Eye (tissue), 1 donor: Measurements from ENCODE around the gene PMVK.
A peak's percentile ranks its signal among the peaks of the same experiment; 100 is the strongest.
"Not testable (repeated sequence)": the region's sequence is repeated elsewhere in the genome, so short reads cannot be mapped to it uniquely, and the experiment has no call there.

Experiments used
- DNase-seq: peaks from one replicate; pipeline ENCODE4 v3.0.0-alpha.2; 2015

PMVK gene

DNA sequence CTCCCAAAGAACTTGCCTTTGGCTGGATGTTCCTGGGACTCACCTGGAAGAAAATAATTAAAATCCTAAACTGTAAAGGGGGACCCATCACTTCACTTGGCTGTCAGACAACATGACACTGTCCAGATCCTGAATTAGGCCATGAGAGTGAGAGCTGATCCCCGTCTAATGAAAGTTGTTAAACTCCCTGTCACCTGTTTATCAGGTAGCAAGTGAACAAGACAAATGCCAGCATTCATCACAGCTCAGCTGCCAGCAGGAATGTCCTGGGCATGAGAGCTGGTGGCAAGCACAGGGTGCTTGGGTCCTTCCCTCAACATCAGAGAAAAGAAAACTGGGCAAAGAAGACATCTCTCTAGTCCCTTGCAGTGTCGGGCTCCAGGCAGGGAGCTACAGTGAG is 23.8 kb downstream of the PMVK start:
- DNase-seq = no peak

- DNase-seq = no peak
These were observed 24.6 kb downstream of the PMVK start for GRCh38 chr1:154911691-154912550.

GRCh38 chr1:154910851-154911250 is 25.7 kb downstream of the PMVK start:
- no peak for DNase-seq

DNA sequence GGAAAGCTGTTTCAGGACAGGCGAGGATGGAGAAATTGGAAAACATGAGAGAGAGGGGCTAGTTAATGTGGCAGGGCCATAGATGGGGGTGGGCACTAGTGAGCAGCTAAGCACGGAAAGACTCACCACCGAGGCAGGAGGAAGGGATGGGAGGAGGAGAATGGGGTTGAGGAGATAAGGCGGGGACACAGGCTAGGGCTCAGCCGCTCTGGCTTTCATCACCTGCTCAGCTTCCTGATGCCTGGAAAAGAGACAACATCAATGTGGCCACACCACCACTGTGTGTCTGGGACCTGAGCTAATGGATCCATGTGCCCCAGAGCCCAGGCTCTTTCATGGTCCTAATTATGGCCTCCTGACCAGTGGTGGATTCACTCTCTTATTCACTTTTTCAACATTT is 27.6 kb downstream of the PMVK start:
- DNase-seq = no peak

DNA sequence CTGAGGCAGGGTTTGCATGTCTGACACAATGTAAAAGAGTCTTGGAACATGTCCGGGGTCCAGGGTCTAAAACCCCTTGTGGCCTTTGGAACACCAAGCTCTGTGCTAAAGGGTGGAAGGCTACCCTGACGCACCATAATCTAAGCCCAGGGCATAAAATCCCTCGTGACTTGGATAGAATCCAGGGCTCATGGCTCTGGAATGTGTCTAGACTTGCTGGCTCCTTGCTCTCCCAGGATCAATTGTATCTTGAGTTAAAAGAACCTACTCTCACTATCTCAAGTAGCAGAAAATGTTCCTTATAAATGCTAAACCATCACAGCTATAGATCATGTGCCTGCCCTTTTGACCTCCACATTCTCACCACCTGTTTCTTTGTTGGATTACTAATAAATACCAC is 28.4 kb downstream of the PMVK start:
- DNase-seq = not testable (repeated sequence)

DNA sequence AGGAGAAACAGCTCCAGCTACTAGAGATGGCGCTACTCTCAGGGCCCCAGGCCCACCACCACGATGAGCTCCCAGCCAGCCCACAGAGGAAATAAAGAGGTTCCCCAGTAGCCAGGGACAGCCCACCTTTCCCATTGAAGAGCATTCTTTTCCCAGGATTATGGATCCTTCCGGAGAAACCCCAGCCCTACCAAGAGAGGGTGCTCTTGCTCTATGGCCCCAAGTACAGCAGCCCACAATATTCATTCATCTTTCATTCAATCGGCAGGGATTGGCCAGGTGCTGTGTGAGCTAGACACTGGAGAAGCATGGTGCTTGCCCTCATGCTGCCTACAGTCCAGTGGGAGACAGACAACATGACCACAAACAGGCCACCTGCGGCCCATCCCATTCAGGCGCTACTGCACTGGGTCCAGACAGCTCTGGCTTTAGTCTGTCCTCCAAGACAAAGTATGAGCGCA is 29.9 kb downstream of the PMVK start:
- no peak for DNase-seq

- DNase-seq = no peak
These were observed 33.5 kb downstream of the PMVK start for GRCh38 chr1:154902938-154903566.

- DNase-seq = no peak
These were observed 34.9 kb downstream of the PMVK start for GRCh38 chr1:154901591-154901990.

GRCh38 chr1:154899041-154899440 is 37.5 kb downstream of the PMVK start:
- DNase-seq = no peak

DNA sequence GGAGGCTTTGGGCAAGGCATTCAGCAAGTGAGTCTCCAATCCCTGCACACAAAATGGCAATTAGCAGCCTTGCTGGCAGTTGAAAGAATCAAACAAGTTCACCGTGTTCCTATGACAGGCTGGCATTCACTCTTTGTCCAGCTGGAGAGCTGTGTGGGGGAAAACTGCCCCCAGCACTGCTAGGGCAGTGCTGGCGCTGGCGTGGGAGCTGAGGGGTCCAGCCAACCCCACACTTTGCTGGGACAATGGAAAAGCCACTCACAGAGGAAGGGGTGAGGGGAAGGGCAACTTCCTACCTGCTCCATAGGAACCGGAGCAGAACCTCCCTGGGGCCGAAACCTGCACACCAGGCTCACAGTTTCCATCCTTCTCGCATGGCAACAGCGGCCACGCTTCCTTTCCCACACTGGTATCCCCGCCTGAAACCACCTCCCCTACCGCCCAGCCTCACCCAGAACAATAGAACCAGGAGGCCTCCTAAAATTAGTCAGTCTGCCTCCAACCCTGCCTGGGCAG is 39.7 kb downstream of the PMVK start:
- no peak for DNase-seq

GRCh38 chr1:154895798-154896197 is 40.7 kb downstream of the PMVK start:
- no peak for DNase-seq

DNA sequence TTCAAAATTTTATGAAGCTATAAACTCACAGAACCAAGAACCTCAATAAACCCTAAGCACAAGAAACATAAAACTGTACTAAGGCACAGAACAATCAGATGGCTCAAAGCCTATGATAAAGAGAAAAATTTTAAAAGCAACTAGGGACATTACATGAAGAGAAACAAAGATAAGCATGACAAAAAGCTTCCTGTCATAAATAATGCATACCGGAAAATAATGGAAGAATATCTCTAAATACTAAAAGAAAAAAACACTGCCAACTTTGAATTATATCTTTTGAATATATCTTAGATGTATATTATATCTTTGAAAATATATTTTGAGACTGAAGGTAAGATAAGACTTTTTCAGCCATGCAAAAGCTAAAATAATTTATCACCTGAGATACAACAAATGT is 45.1 kb downstream of the PMVK start:
- DNase-seq = no peak

DNA sequence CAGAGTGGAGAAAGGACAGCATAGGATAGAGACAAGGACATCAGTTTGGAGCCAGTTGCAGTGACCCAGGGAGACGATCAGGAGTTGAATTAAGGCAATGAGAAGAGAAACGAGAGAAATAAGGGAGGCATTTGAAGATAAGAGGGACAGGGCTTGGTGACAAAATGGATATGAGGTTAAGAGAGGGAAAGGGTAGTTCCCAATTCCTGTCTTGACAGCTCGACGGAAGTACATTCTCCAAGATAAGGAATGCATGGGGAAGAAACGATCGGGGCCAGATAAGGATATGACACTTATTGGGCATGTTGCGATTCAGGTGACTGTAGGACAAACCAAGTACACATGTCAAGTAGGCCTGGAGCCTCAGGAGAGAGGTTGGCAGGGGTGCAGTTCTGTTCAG is 47.8 kb downstream of the PMVK start:
- no peak for DNase-seq

GRCh38 chr1:154886281-154887015 is 50.1 kb downstream of the PMVK start:
- no peak for DNase-seq

DNA sequence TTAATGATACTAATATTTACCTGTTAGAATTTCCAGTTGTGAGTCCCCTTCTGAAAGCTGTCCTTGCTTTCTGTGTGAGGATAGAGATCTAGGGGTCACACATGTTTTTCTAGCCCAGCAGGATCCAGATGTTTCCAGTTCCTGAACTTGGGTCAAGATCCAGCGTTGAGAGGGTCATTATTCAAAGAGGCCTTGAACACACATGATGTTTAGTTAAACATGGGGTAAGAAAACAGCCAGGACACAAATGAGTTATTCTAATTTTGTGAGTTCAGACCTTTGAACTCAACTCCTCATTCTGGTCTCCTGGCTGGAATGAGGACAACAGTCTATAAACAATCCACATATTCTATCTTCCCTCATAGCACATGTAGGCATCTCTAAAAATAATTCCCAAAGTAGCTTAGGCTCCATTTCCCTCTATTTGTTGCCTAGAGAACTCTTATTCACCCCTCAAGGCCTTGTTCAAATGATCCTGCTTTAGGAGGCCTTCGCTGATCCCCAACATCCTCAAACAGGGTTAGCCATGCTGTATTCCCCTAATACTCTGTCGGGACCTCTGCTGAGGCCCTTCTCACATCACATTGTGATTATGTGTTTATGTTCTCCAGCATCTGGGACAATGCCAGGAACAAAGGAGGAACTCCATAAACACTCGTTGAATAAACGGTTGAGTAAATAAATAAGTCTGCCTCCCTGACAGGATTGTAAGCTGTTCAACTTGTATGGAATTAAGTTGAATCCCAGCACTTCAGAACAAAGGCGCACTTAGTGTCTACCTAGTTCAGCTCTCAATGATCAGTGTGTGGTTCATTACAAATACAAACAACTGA is 51.4 kb downstream of the PMVK start:
- DNase-seq = no peak

DNA sequence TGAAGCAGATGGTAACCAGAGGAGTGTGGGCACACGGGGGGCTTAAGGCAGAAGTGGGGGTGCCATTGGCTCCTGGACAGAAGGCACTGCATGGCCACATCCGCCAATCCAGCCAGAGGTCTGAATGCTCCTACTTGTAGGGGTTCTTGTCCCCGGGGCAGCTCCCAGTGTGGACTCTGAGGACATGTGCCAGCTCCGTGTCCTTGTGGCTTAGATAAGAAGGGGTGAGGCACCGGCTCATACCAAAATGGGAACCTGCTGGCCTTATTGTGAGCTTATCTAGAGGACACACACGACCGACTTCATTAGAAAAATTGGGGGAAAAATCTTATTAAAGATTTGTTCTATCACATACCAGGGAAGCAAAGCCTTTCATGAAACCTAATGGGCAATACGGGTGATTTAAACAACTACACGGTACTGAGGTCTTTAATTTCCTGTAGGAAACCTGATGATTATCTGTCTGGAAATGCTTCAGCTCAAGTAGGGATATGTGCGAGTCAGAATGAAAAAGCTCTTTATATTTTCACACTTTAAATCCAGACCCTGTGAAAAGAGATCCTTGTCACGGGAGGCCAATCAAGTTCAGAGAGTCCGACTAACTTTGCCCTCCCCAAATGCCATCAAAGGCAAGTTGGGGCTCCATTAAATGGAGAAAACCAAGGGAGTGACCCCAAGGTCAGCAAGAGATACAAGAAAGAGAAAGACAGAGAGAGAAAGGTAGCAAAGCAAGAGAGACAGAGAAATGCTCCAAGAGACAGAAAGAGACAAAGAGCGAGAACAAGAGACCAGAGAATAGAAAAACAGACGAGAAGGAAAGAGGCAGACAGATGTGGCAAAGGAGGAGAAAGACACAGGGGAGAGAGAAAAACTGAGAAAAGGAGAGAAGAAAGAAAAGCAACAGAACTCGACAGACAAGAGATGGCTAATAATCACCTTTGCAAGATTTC is 52.3 kb downstream of the PMVK start:
- DNase-seq = no peak

GRCh38 chr1:154881820-154882535 is 54.5 kb downstream of the PMVK start:
- no peak for DNase-seq

DNA sequence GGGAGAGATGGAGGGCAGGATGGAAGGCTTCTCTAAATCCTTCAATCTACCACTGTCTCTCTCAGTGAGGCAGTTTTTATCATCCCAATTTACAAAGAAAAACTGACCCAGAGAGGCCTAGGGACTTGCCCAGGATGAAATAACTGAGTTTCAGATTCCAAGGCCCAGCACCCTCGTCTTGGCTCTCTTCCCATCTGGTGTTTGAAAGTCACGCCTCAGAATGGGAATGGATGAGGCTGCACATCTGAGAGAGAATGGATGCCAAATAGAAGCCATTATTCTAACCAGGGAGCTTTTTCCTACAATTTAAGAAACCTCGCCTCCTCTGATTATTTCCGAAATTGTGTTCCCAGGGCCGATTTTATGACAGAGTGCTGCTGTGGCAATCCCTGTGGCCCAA is 55.8 kb downstream of the PMVK start:
- no peak for DNase-seq

DNA sequence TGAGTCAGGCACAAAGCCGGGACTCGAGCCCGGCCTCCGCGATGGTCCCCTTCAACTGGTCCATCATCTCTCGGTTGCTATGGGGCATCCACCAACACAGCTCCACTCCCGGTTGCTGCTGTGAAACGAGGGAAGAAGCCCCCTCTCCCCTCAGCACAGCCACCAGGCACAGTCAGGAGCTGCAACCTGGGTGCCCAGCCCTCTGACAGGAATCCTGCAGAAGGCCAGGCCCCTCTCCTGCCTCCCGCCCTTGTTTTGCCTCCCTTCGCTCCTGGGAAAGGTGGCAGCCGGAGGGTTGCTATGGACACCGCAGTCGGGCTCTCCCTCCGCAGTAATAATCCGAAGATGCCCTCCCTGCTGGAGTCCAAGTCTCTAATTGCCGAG is 57.5 kb downstream of the PMVK start:
- peak; percentile 68 for DNase-seq

DNA sequence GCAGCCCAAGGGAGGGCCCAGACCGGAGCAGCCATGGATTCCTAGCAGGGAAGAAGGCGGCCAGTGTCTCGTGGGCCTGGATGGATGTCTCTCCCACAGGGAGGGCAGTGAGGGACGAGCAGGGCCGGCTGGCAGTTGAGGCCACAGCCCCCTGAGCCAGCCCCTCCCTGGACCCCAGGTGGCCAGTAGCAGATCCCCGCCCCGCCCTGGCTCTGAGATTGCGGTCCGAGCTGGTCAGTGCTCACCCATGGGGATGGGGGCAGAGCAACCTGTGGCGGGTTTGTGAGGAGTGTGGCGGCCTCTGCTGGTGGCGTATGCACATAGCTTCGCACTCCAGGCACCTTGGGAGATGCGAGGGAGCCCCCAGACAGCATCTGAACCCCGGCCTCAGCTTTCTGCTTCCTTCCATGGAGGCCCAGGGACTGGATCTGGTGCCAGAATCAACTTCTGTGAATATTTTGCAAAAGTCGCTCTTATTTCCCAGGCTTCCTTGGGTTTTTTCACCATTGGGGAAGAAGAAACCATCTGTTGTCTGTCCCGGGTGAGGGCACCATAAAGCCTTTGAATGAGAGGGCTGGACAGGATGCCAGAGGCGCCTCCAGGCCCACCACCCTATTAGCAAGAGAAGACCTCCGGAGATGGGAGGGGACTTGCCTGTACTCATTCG is 58.0 kb downstream of the PMVK start:
- peak; percentile 91 for DNase-seq
